Tongue (tissue), 2 donors: ENCODE results near the gene MIGA1. TPM values are rescaled to one million over a fixed set of nuclear protein-coding genes. Genes with fewer than 3 reads are reported as not detected.
"Not testable (repeated sequence)": the region's sequence is repeated elsewhere in the genome, so short reads cannot be mapped to it uniquely, and the experiment has no call there.

Experiments
- DNase-seq: peaks from one replicate; pipeline ENCODE4 v3.0.0-alpha.2; 2015
- total RNA-seq: library from RNA; depleted of rRNA; stranded (reverse); fragments of >200 nt; gene quantifications from one replicate; pipeline ENCODE4 v1.2.3, GENCODE V29; 2014

Gene MIGA1
- total RNA-seq = 21.5 TPM

GRCh38 chr1:77779529-77780281 lies at the start of gene MIGA1:
Gene MIGA1 (plus strand): TSS chr1:77779649. CDS start chr1:77783253, 3,604 bp downstream.
- peak; percentile 97 for DNase-seq

- no peak for DNase-seq
Observed at GRCh38 chr1:77732090-77732489, 47.4 kb upstream of the MIGA1 start.

- no peak for DNase-seq
Observed at GRCh38 chr1:77739235-77739634, 40.2 kb upstream of the MIGA1 start.

GRCh38 chr1:77741316-77741715 lies 38.1 kb upstream of the MIGA1 start:
- DNase-seq = no peak

- DNase-seq = no peak
Observed at GRCh38 chr1:77742011-77742555, 37.4 kb upstream of the MIGA1 start.

GRCh38 chr1:77744576-77744975 lies 34.9 kb upstream of the MIGA1 start:
- no peak for DNase-seq

- not testable (repeated sequence) for DNase-seq
Observed at GRCh38 chr1:77749489-77749888, 30.0 kb upstream of the MIGA1 start.

GRCh38 chr1:77756052-77756754 lies 23.2 kb upstream of the MIGA1 start:
- no peak for DNase-seq

GRCh38 chr1:77757066-77757584 lies 22.3 kb upstream of the MIGA1 start:
- DNase-seq = no peak

- no peak for DNase-seq
Observed at GRCh38 chr1:77757603-77758002, 21.8 kb upstream of the MIGA1 start.

- DNase-seq = peak; percentile 94
Observed at GRCh38 chr1:77759071-77760028, 20.1 kb upstream of the MIGA1 start, which contains the start of gene USP33. Gene USP33 (minus strand): TSS chr1:77759852. CDS start chr1:77741697, 18,155 bp downstream.

- DNase-seq = no peak
Observed at GRCh38 chr1:77762072-77762476, 17.4 kb upstream of the MIGA1 start.

GRCh38 chr1:77768006-77768405 lies 11.4 kb upstream of the MIGA1 start:
- no peak for DNase-seq

- DNase-seq = no peak
Observed at GRCh38 chr1:77776007-77776700, 3.3 kb upstream of the MIGA1 start.

GRCh38 chr1:77781683-77782082 lies 2.2 kb downstream of the MIGA1 start:
- DNase-seq = no peak

GRCh38 chr1:77783141-77783540 lies 3.7 kb downstream of the MIGA1 start:
- no peak for DNase-seq

- not testable (repeated sequence) for DNase-seq
Observed at GRCh38 chr1:77786093-77786741, 6.8 kb downstream of the MIGA1 start.

GRCh38 chr1:77794550-77794949 lies 15.1 kb downstream of the MIGA1 start:
- no peak for DNase-seq

- DNase-seq = peak; percentile 7
Observed at GRCh38 chr1:77796695-77797405, 17.4 kb downstream of the MIGA1 start.

- DNase-seq = no peak
Observed at GRCh38 chr1:77797991-77798390, 18.5 kb downstream of the MIGA1 start.
